Colonic mucosa (tissue), 4 donors: Measurements from ENCODE around the gene CRNN. TPM values are rescaled to one million over a fixed set of nuclear protein-coding genes. Genes with fewer than 3 reads are reported as not detected.

Source experiments
- DNase-seq: peaks from one replicate; pipeline ENCODE4 v3.0.0-alpha.2; 2020
- H3K27ac ChIP-seq: fragments of 200-600 bp; one replicate; pipeline ENCODE4 v1.8.0; 2021
- H3K27me3 ChIP-seq: fragments of 200-600 bp; one replicate; pipeline ENCODE4 v1.8.0; 2021
- H3K36me3 ChIP-seq: fragments of 200-600 bp; one replicate; pipeline ENCODE4 v1.8.0; 2021
- H3K4me1 ChIP-seq: fragments of 200-600 bp; one replicate; pipeline ENCODE4 v1.8.0; 2021; ENCODE audit warnings: mild to moderate bottlenecking
- H3K4me3 ChIP-seq: fragments of 200-600 bp; one replicate; pipeline ENCODE4 v1.8.0; 2021
- H3K9ac ChIP-seq, 2 donors: one replicate each; pipeline ENCODE4 v1.7.0; 2013; ENCODE audit warnings: control low read depth in 2 of 2, low read depth in 2 of 2, low read length in 2 of 2
- H3K9me3 ChIP-seq: fragments of 200-600 bp; one replicate; pipeline ENCODE4 v1.8.0; 2021
- CTCF ChIP-seq: fragments of 200-600 bp; IDR thresholded peaks from one replicate; pipeline ENCODE4 v1.8.0; 2022; ENCODE audit warnings: antibody characterized with exemption, mild to moderate bottlenecking
- intact Hi-C: fragments of 100-400 bp; cut with DNase I; formaldehyde crosslinking; loops from one replicate; pipeline ENCODE4 v1.14.1; 2022
- total RNA-seq, 2 donors: library from RNA; stranded (reverse); fragmentation: NEBNext Ultra II Directional in 1 of 2; extraction: Animal tissue kit (Norgen Biotek cat#: 25700) in 1 of 2; gene quantifications; one replicate each; pipeline ENCODE4 v1.2.1, GENCODE V29; 2021
- donor health status: healthy.
- donor health status: DM: no; HTN: no; CAD: no.
- donor health status: DM: no; HTN: no; CAD: no.

The CRNN gene
- total RNA-seq, 2 donors from 2014 or later, result not detected

DNA sequence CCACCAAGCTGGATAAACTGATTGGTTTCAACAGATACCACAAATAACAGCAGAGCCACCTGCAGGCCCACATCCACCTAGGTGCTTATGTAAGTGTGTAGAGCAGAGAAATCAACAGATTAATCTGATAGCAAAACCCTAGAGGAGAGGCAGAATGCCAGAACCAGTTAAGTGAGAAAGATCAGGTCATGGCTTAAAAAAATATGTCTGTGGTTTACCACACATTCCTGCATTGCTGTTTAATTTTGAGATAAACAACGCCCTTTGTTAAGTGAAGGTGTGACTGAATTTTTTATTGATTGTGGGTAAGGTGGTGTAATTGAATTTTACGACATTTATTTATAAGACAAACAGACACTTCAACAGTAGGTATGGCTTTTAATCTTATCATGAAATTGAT is 21.2 kb downstream of the CRNN start:
- intact Hi-C loops, result no loop called here
- no peak for DNase-seq

DNA sequence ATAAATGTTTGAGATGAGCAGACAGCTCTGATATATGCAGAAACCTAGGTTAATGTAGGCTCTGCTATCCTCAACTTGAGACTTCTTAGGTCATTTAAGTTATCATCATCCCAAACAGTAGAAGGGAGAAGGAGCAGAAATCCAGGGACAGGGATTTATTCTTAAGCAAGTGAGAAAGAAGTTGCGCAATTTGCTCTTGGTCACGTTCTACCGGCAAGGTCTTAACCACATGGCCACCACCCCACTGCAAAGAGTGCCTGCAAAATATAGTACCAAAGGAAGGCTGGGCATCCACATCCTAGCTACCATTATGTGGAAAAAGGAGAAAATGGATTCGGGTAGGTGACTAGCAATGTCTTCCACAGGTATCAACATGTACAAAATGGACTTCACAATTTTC is 25.2 kb downstream of the CRNN start:
- H3K36me3 ChIP-seq, result no peaks in the 10 kb centered on the region
- H3K27ac ChIP-seq, result no peak overlapping the region
- no peaks in the 10 kb centered on the region for H3K9me3 ChIP-seq
- no peak overlapping the region for H3K4me3 ChIP-seq
- no peaks in the 10 kb centered on the region for H3K4me1 ChIP-seq
- no peak for DNase-seq
- H3K9ac ChIP-seq, result no peak overlapping the region
- H3K27me3 ChIP-seq, result no peaks in the 10 kb centered on the region
- intact Hi-C loops, result no loop called here
- no peak for TF ChIP-seq CTCF

More for the DNA sequence above, 21.2 kb downstream of the CRNN start:
- no peaks in the 10 kb centered on the region for H3K27me3 ChIP-seq
- H3K36me3 ChIP-seq, result no peaks in the 10 kb centered on the region
- H3K9me3 ChIP-seq, result no peaks in the 10 kb centered on the region
- no peak overlapping the region for H3K27ac ChIP-seq
- TF ChIP-seq CTCF, result no peak
- no peak overlapping the region for H3K4me3 ChIP-seq
- no peaks in the 10 kb centered on the region for H3K4me1 ChIP-seq
- no peak overlapping the region for H3K9ac ChIP-seq

- Histone ChIP-seq H3K27ac (no peak overlapping the region), H3K4me1 (no peaks in the 10 kb centered on the region), H3K4me3 (no peak overlapping the region), H3K27me3 (no peaks in the 10 kb centered on the region), H3K9ac (no peak overlapping the region), H3K36me3 (no peaks in the 10 kb centered on the region), H3K9me3 (no peaks in the 10 kb centered on the region)
- TF ChIP-seq CTCF, result no peak
- intact Hi-C loops, result no loop called here
- no peak for DNase-seq
Measured at GRCh38 chr1:152386940-152387339, 27.1 kb downstream of the CRNN start.

DNA sequence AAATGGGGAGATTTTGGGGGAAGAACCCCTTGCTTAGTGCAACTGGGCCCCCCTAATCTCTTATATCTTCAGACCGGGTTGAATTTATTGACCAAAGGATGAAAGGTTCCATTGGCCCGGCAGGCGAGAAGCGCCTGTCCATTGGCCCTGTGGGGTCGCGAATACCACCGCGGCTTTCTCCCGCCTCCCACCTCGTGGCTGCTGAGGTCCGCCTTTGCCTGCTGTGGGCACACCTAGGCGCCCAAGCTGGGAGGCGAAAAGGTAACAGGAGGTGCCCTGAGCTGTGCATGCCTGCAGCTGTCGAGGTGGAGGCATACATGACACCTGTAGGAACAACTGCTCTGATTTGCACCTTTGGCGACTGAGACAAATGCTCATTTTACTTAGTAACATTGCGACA is 33.1 kb downstream of the CRNN start:
- Histone ChIP-seq H3K36me3 (no peaks in the 10 kb centered on the region), H3K4me1 (no peaks in the 10 kb centered on the region), H3K4me3 (no peak overlapping the region), H3K9me3 (no peaks in the 10 kb centered on the region), H3K27me3 (no peaks in the 10 kb centered on the region), H3K27ac (no peak overlapping the region), H3K9ac (no peak overlapping the region)
- TF ChIP-seq CTCF, result no peak
- intact Hi-C loops, result no loop called here
- DNase-seq, result no peak

DNA sequence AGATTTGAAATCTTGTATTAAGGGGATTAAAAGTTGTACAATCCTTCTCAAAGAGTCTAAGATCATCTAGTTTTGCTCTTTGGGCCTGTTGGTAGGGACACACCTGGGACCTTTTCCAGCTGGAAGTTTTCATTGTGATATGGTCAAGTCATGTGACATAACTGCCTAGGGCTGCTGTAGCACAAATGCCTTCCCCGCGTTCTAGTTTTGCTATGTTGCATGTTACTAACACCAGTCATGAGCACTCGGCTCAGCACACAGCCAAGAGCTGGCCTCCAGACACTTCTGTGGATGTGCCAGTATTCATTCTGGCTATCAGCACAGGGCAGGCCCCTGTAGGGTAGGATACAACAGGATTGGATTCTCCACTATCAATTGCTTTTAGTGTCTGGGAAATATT is 39.6 kb downstream of the CRNN start:
- Histone ChIP-seq H3K4me1 (no peaks in the 10 kb centered on the region), H3K27ac (no peak overlapping the region), H3K9ac (no peak overlapping the region), H3K4me3 (no peak overlapping the region), H3K9me3 (no peaks in the 10 kb centered on the region), H3K27me3 (no peaks in the 10 kb centered on the region), H3K36me3 (no peaks in the 10 kb centered on the region)
- DNase-seq, result no peak
- no peak for TF ChIP-seq CTCF
- intact Hi-C loops, result no loop called here

DNA sequence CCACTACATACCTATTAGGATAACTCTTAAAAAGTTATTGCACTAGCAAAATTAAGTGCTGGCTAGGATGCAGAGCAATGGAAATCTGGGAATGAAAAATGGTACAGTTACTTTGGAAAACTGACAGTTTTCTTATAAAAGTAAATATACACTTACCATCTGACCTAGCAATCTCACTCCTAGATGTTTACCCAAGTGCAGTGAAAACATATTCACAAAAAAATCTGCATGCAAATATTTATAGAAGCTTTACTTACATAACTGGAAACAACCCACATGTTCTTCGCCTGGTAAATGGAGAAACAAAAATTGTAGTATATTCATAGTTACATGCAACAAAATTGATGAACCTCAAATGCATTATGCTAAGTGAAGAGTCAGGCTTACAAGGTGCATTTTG is 41.4 kb downstream of the CRNN start:
- intact Hi-C loops, result no loop called here
- H3K4me1 ChIP-seq, result no peaks in the 10 kb centered on the region
- H3K27ac ChIP-seq, result no peak overlapping the region
- DNase-seq, result no peak
- no peaks in the 10 kb centered on the region for H3K36me3 ChIP-seq
- H3K4me3 ChIP-seq, result no peak overlapping the region
- no peaks in the 10 kb centered on the region for H3K27me3 ChIP-seq
- H3K9ac ChIP-seq, result no peak overlapping the region
- H3K9me3 ChIP-seq, result no peaks in the 10 kb centered on the region
- TF ChIP-seq CTCF, result no peak
